Measurements from ENCODE around the gene WDR37. TPM values are rescaled to one million over a fixed set of nuclear protein-coding genes. Genes with fewer than 3 reads are reported as not detected.

WDR37 gene
- total and polyA plus RNA-seq, 9 of the 15 experiments (the other 6 are each of a cell fraction or from before 2014, with no cell fraction given) = 2.3 to 11.6 (median 6.7) TPM

DNA sequence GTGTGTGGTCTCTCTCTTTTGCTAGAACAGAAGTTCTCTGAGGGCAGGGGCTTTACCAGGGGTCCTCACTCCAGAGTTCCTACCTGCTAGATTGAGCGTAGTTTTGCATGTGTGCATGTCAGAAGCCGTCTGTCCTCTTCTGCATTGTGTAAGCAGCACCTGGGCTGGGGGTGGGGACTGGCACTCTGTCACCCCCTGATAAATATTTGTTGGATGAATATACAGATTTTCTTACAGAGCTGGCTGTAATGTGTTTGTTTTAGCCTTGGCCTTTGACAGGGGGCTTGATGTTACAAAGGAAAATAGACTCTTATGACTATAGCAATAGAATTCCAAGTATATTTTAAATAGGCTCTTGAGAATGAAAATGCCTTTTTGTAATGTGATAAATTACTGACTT, 46.6 kb downstream of the WDR37 start:
- H3K9me1 ChIP-seq (ENCODE audit: control insufficient read depth, insufficient read depth, low read length) = no peaks in the 10 kb centered on the region
- no peaks in the 10 kb centered on the region for H3K79me2 ChIP-seq (ENCODE audit: control insufficient read depth, insufficient read depth, low read length)
- CTCF ChIA-PET (ENCODE audit: low intra/inter-chr PET ratio) = no interaction called here
- TF ChIP-seq ETV5 (CRISPR knock-in tag; IDR thresholded peaks at IDR 0.05; ENCODE audit: low read depth) (no peak), MEIS2 (IDR thresholded peaks at IDR 0.05; ENCODE audit: partially characterized antibody) (no peak), SLC30A9 (CRISPR knock-in tag; IDR thresholded peaks at IDR 0.05) (no peak), ATF7 (IDR thresholded peaks at IDR 0.05) (no peak), TRIM28 (IDR thresholded peaks at IDR 0.05) (no peak)
- 0 out of 2 replicates have a peak, but pooled peaks cover 3% of the 10 kb centered on the region for H4K20me1 ChIP-seq (replicated peaks; ENCODE audit: control insufficient read depth, insufficient read depth, low read length)
- ATAC-seq (no peak), FAIRE-seq (no peak), DNase-seq (ENCODE audit: extremely low read depth in 1 of 4, low spot score in 3 of 4) (no peak)
- no peak overlapping the region for H3K9ac ChIP-seq (ENCODE audit: insufficient read depth in 1 of 2, low read depth in 2 of 2, low read length in 2 of 2)
- no peak overlapping the region for H3K4me3 ChIP-seq
- no peak overlapping the region for H3K4me2 ChIP-seq (ENCODE audit: insufficient read depth, low read length)
- intact Hi-C loops (cut with micrococcal nuclease) = no loop called here
- WGBS (ENCODE audit: insufficient coverage, low coverage, missing lambda C conversion rate) = 90% methylated on average over 2 of the region's 2 CpGs
- H3K9me3 ChIP-seq (replicated peaks; ENCODE audit: control insufficient read depth, insufficient read depth, low read depth, low read length) = no peaks in the 10 kb centered on the region
- BruUV-seq (replicated peaks) = no TSS peak
- POLR2A ChIA-PET = no interaction called here
- H3K36me3 ChIP-seq (ENCODE audit: control insufficient read depth, insufficient read depth, low read length) = peaks cover 62% of the 10 kb centered on the region; the same call in 2 of the 3 replicates
- no peak overlapping the region for H3K27ac ChIP-seq (ENCODE audit: extremely low read depth, low read depth, low read length)
- in situ Hi-C loops (cut with MboI) = no loop called here
- no peaks in the 10 kb centered on the region for H3K27me3 ChIP-seq (ENCODE audit: control insufficient read depth in 2 of 2, insufficient read depth in 2 of 2, low read length in 2 of 2)
- H3K4me1 ChIP-seq (replicated peaks in 1 of 2; ENCODE audit: control insufficient read depth in 2 of 2, insufficient read depth in 2 of 2, low read length in 2 of 2) = peaks cover 0 to 7% of the 10 kb centered on the region in 2 experiments; a peak in 1 of 5 replicates
- H2AFZ ChIP-seq (ENCODE audit: low read depth, low read length) = no peak overlapping the region

DNA sequence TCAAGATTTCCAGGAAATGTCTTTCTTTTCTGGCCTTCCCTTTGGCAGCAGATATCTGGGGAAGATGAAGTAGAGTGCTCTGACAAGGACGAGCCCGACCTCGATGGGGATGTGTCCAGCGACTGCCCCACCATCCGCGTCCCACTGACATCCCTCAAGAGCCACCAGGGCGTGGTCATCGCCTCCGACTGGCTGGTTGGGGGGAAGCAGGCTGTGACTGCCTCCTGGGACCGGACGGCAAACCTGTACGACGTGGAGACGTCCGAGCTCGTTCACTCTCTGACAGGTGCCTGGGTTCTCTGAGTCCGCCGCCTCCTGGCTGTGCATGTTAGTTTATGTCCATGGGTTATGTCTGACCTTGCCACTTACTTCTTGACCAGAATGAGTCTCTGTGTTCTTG, 47.4 kb downstream of the WDR37 start:
- no peaks in the 10 kb centered on the region for H3K9me1 ChIP-seq (ENCODE audit: control insufficient read depth, insufficient read depth, low read length)
- H3K36me3 ChIP-seq (ENCODE audit: control insufficient read depth, insufficient read depth, low read length) = peaks cover 62% of the 10 kb centered on the region; the same call in 2 of the 3 replicates
- H3K79me2 ChIP-seq (ENCODE audit: control insufficient read depth, insufficient read depth, low read length) = no peaks in the 10 kb centered on the region
- H3K9me3 ChIP-seq (replicated peaks; ENCODE audit: control insufficient read depth, insufficient read depth, low read depth, low read length) = no peaks in the 10 kb centered on the region
- CTCF ChIA-PET (ENCODE audit: low intra/inter-chr PET ratio) = no interaction called here
- no peaks in the 10 kb centered on the region for H3K27me3 ChIP-seq (ENCODE audit: control insufficient read depth in 2 of 2, insufficient read depth in 2 of 2, low read length in 2 of 2)
- no peak for ATAC-seq
- in situ Hi-C loops (cut with MboI) = no loop called here
- intact Hi-C loops (cut with micrococcal nuclease) = no loop called here
- WGBS (ENCODE audit: insufficient coverage, low coverage, missing lambda C conversion rate) = 94% methylated on average over 9 of the region's 18 CpGs
- DNase-seq (ENCODE audit: extremely low read depth in 1 of 4, low spot score in 3 of 4) = no peak
- no peak overlapping the region for H2AFZ ChIP-seq (ENCODE audit: low read depth, low read length)
- H3K4me3 ChIP-seq = no peak overlapping the region
- POLR2A ChIA-PET = no interaction called here
- no TSS peak for BruUV-seq (replicated peaks)
- TF ChIP-seq, protein P1, sequence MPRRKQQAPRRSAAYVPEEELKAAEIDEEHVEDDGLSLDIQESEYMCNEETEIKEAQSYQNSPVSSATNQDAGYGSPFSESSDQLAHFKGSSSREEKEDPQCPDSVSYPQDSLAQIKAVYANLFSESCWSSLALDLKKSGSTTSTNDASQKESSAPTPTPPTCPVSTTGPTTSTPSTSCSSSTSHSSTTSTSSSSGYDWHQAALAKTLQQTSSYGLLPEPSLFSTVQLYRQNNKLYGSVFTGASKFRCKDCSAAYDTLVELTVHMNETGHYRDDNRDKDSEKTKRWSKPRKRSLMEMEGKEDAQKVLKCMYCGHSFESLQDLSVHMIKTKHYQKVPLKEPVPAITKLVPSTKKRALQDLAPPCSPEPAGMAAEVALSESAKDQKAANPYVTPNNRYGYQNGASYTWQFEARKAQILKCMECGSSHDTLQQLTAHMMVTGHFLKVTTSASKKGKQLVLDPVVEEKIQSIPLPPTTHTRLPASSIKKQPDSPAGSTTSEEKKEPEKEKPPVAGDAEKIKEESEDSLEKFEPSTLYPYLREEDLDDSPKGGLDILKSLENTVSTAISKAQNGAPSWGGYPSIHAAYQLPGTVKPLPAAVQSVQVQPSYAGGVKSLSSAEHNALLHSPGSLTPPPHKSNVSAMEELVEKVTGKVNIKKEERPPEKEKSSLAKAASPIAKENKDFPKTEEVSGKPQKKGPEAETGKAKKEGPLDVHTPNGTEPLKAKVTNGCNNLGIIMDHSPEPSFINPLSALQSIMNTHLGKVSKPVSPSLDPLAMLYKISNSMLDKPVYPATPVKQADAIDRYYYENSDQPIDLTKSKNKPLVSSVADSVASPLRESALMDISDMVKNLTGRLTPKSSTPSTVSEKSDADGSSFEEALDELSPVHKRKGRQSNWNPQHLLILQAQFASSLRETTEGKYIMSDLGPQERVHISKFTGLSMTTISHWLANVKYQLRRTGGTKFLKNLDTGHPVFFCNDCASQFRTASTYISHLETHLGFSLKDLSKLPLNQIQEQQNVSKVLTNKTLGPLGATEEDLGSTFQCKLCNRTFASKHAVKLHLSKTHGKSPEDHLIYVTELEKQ (CRISPR knock-in tag; IDR thresholded peaks at IDR 0.05) = no peak
- no peak for TF ChIP-seq U2AF2 (optimal IDR thresholded peaks at IDR 0.05; ENCODE audit: low read depth, low read length)
- H4K20me1 ChIP-seq (replicated peaks; ENCODE audit: control insufficient read depth, insufficient read depth, low read length) = 0 out of 2 replicates have a peak, but pooled peaks cover 3% of the 10 kb centered on the region
- no peak overlapping the region for H3K27ac ChIP-seq (ENCODE audit: extremely low read depth, low read depth, low read length)
- H3K4me2 ChIP-seq (ENCODE audit: insufficient read depth, low read length) = no peak overlapping the region
- H3K4me1 ChIP-seq (replicated peaks in 1 of 2; ENCODE audit: control insufficient read depth in 2 of 2, insufficient read depth in 2 of 2, low read length in 2 of 2) = peaks cover 0 to 7% of the 10 kb centered on the region in 2 experiments; a peak in 1 of 5 replicates
- no peak for FAIRE-seq
- no peak overlapping the region for H3K9ac ChIP-seq (ENCODE audit: insufficient read depth in 1 of 2, low read depth in 2 of 2, low read length in 2 of 2)

Measured in K562 (cell line).